Activated naive CD8-positive, alpha-beta T cell treated with anti-CD3 and anti-CD28 coated beads, Interleukin-2, amount 50 U/mL, for 16 hours (primary cell): ENCODE measurements around the gene CRACR2B.

ENCODE experiments used
- DNase-seq: peaks from one replicate; pipeline ENCODE4 v3.0.0-alpha.2; 2020; ENCODE audit warnings: low read depth, low spot score

Gene CRACR2B

DNA sequence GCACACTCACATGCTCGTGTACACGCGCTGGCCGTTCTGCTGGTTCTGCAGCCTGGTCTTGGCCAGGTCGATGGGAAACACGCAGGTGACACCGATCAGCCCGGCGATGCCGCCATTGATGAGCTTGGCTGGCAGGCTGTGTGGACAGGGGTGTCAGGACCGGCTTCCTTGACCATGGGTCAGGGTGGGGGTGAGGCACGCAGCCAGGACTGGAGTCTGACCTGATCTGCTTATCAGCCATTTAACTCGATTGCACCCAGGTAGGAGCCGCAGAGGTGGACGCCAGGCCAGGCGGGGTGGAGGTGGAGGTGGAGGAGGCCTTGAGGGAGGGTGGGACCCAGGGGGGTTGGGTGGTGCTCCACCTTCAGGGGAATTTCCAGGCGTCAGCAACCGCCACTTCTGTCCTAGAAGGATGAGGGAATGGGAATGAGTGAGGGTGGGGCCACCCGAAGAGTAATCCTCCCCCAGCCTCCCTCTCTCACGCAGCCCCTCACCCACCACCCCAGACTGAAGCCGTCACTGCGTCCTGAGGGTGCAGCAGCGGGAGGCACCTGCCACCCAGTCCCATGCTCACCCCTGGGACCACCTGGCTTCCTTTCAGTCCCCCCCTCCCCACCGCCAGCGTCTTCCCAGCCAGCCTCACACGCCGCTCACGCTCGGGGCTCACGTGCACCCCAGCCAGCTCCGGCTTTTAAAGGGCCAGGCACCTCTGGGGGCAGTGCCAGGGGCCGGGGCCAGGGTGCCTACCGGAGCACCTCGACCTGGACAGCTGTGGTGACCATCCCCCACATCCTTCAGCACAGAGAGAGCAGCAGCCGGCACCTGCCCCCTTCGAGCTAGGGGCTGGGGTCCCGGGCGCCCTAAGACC, 32.7 kb upstream of the CRACR2B start:
- no peak for DNase-seq

DNA sequence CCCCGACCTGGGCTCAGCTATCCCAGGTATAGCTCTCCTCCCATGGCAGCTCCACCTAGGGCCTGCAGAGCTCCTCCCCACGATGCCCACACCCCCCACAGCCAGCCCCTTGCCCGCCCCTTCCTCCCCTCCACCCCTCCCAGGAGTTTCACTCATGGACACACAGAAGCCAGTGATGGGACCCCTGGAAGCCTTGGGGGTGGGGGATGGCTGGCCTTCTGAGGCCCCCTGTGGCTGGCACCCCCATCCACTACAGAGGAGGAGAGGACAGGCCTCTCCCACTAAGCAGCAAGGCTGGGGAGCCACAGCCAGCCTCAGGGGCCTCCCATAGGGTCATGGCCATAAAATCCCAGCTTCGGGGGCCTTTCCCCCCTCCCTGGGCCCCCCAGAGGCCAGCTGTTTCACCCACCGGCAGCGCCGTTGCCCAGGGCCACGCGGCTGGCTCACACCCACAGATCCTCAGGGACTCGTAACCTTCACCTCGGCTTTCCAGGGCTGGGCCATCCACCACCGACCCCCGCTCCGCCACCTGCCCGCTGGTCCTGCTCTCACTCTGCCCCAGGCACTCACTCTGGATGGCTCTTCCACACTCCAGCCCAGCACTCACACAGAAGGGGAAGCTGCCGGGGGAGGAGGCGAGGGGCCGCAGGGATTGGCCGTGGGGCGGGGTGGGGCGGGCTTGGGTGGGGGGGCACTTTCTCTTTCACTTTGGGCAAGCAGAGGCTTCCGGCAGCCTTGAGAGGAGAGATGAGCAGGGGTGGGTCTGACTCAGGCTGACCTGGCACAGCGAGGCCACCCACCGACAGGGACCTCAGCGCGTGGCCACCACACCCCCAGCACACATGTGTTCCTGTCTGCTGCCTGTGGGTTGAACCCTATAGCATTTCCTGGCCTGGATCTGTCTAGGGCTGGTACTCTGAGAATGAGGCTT, 31.8 kb upstream of the CRACR2B start:
- DNase-seq, result peak; percentile 53

- DNase-seq, result no peak
Observed at GRCh38 chr11:796565-797295, 31.0 kb upstream of the CRACR2B start.

DNA sequence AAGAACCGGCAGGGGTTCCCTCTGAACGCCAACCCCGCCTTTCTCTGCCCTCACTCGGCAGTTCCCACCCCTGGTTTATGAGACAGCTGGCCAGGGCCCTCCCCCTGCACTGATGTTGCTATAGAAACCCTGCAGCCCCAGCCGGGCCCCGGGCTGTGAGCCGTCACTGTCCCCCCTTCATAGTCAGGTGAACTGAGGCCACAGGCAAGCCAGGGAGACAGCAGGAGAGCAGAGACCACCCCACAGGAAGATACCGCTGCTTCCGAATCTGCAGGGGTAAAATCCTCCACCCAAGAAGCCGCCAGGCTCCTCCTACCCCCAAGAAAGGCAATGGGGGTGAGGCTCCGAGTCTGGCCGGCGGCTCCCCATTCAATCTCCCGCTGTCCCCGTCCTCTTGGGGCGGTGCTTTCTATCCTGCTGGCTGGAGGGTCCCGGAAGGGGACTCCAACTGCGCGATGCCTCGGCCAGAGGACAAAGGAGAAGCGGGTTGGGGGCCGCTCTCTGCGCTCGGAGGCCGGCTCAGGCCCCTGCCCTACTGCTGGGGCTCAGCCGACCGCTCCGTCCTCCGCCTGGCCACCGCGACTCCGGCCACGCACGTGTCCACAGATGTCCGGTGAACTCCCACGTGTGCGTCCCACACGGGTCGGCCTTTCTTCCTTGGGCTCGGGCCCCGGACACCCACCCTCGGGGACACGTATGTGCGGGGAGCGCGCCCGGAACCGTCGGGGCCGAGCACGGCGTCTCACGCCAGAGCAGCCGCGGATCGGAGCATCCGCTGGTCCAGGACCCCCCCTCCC, 30.2 kb upstream of the CRACR2B start:
- DNase-seq, result peak; percentile 61

GRCh38 chr11:798093-798713, 29.5 kb upstream of the CRACR2B start, which contains the start of gene SLC25A22:
SLC25A22 (minus strand) TSS chr11:798281; CDS start chr11:795006, 3,275 bp downstream.
- peak; percentile 67 for DNase-seq

DNA sequence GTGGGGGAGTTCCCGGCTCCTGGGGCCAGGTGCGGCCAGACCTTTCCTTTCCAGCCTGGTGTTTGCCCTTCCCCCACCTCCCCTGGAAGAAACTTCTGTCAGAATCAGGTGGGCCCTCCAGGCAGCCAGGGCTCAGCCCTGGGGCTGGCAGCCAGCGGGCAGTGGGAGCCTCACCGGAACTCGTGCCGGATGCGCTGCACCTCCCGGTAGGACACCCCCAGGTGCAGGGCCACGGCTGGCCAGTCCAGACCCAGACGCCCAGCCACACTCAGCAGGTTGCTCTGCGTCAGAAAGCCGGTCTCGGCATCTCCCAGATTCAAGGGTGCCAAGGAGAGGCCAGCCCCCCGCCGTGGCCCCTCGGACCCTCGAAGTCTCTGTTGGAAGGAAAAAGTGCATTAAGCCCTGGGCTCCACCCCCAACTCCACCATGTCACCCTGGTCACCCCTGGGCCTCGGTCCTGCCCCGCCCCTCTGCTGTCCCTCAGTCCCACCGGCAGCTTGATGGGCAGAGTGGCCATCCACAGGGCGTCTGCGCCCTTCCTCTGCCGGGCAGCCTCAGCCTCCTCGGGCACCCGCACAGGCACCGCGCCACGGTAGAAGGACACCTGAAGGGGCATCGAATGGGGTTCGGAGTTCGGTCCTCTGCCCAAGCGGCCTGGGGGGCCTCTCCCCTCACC, 27.9 kb upstream of the CRACR2B start:
- no peak for DNase-seq

DNA sequence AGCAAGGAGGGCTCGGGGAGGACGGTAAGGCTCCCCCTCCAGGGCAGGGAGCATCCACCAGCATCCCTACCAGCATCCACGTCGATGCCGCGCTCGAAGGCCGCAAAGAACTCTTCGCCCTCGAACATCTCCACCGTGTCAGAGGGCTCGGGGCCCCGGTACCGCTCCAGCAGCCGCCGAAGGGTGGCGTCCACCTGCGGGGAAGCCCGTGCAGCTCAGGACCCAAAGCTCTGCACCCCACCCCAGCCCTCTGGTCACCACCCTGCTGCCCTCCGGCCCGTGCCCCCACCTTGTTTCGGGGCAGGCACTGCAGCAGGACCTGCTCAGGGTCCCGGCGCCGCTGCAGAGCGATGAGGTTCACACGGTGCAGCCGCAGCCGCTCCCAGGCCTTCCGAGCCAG, 27.2 kb upstream of the CRACR2B start:
- no peak for DNase-seq

DNA sequence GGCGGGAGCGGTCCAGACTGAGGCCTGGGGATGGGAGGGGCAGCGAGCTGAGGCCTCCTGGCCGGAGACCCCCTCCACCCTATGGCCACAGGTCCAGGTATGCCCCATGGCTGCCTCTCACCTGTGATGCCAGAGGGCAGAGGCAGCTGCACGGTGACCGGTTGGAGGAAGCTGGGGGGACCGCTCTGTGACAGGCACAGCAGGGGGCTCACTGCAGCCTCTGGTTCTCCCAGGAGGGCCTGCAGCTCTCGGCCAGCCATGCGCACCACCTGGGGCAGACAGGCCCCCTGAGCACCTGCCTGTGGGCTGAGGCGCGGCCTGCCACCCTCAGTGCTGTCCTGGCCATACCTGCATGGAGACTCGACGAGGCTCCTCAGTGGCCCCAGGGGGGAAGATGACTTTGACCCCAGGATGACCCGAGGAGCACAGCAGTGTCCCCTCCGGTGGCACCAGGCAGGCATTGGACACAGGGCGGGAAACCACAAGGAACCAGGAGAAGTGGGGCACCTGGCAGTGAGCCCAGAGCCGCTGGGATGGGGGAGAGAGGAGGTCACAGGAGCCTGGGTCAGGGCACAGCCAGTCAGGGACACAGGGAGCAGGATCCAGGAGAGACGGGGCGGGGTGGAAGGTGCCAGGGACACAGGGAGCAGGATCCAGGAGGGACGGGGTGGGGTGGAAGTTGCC, 26.5 kb upstream of the CRACR2B start:
- no peak for DNase-seq

DNA sequence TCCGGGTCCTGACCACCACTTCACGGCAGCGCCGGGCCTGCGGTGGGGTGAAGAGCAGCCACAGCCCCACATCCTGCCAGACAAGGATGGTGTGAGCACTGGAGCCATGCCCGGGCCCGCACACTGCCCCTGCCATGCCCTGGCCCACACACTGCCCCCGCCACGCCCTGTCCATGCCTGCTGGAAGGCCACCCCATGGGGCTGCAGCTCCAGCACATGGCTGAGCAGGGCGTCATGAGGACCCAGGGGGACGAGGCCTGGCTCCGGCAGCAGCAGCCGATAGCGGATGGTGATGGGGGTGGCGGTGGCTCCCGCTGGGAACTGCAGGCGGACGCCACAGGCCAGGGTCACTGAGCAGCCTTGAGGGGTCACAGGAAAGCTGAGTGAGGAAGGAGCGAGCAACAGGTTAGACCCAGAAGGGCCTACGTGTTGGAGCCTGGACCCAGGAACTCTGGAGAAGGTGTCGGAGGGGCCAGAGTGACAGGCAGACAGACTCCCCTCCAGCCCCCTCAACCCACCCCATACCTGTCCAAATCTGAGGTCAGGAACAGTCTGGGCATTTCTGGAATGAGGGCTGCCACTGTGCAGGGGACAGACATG, 25.6 kb upstream of the CRACR2B start:
- DNase-seq, result no peak

DNA sequence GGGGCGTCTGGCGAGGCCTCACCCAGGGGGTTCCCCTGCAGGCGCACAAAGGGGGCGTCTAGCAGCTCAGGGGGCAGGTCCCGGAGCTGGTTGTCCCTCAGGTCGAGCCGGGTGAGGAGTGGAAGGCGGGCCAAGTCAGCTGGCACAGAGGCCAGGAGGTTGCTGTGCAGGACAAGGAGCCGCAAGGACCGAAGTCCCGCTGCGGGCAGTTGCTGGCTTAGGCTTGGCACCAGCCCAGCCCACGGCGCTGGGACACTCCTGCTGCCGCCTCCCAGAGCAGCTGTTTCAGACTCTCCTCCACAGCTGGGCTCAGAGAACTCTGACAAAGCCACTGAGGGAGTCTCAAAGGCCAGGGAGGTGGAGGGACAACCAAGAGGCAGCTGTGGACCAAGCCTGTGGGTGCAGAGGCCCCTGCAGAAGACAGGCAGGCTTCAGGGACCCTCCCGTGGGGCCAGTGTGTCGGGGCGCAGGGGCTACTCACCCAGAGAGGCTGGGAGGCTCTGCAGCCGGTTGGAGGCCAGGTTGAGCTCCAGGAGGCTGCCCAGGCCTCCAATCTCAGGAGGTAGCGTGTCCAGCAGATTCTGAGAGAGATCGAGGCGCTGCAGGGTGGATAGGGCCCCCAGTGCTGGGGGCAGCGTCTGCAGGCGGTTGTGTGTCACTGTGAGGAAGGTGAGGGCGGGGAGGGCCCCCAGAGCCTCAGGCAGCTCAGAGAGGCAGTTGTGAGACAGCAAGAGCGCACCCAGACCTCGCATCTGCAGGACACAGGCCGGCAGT, 24.8 kb upstream of the CRACR2B start:
- no peak for DNase-seq

DNA sequence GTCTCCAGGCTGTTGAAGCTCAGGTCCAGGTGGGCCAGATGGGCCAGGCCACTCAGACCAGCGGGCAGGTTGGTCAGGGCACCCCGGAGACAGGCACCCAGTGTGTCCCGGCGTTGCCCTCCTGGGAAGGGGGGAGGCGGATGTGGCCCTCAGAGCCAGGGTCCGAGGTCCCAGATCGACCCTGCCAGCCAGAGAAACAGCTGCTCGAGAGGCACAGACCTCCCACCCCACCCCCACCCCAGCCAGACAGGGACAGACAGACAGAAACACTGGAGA, 24.3 kb upstream of the CRACR2B start:
- no peak for DNase-seq

- DNase-seq, result no peak
Observed at GRCh38 chr11:803770-804598, 23.7 kb upstream of the CRACR2B start.

- DNase-seq, result no peak
Observed at GRCh38 chr11:804599-804964, 23.1 kb upstream of the CRACR2B start.

GRCh38 chr11:808427-809286, 19.1 kb upstream of the CRACR2B start:
- no peak for DNase-seq

- DNase-seq, result peak; percentile 94
Observed at GRCh38 chr11:809287-810039, 18.3 kb upstream of the CRACR2B start, which contains the start of gene RPLP2. RPLP2 (plus strand) TSS chr11:809967; CDS start chr11:810235, 268 bp downstream.
